Heart left ventricle (tissue), 16 donors: ENCODE results near the gene SHANK3. TPM values are rescaled to one million over a fixed set of nuclear protein-coding genes. Genes with fewer than 3 reads are reported as not detected.
A peak's percentile ranks its signal among the peaks of the same experiment; 100 is the strongest.

Experiments used
- ATAC-seq, 4 donors: fragments of 200-7000 bp; cut with Tn5 transposase; one replicate each; pipeline ENCODE4 v1.9.1; 2020 to 2022; ENCODE audit warnings: moderate library complexity in 4 of 4, mild to moderate bottlenecking in 3 of 4, moderate number of reproducible peaks in 1 of 4
- DNase-seq, 5 donors: peaks; one replicate each; pipeline ENCODE4 v3.0.0-alpha.2; 2020
- H3K27ac ChIP-seq, 12 donors: fragments of 200-600 bp; sonication (generic) in 4 of 12; one replicate each; pipeline versions ENCODE4 v1.5.0 to v1.8.0; 2016 to 2022; ENCODE audit warnings: mild to moderate bottlenecking in 2 of 12
- H3K27me3 ChIP-seq, 9 donors: fragments of 200-600 bp; sonication (generic) in 2 of 9; one replicate each; pipeline versions ENCODE4 v1.5.1 to v1.8.0; 2016 to 2022; ENCODE audit warnings: mild to moderate bottlenecking in 3 of 9
- H3K36me3 ChIP-seq, 9 donors: fragments of 200-600 bp; sonication (generic) in 2 of 9; one replicate each; pipeline versions ENCODE4 v1.5.0 to v1.8.0; 2018 to 2022; ENCODE audit warnings: mild to moderate bottlenecking in 2 of 9
- H3K4me1 ChIP-seq, 12 donors: fragments of 200-600 bp; sonication (generic) in 4 of 12; one replicate each; pipeline versions ENCODE4 v1.5.0 to v1.8.0; 2016 to 2022; ENCODE audit warnings: mild to moderate bottlenecking in 3 of 12
- H3K4me3 ChIP-seq, 12 donors: fragments of 200-600 bp; sonication (generic) in 4 of 12; one replicate each; pipeline versions ENCODE4 v1.5.0 to v1.8.0; 2017 to 2022; ENCODE audit warnings: mild to moderate bottlenecking in 9 of 12, moderate library complexity in 4 of 12
- H3K9me3 ChIP-seq, 12 donors: fragments of 200-600 bp; sonication (generic) in 4 of 12; one replicate each; pipeline versions ENCODE4 v1.5.0 to v1.8.0; 2016 to 2022; ENCODE audit warnings: mild to moderate bottlenecking in 1 of 12
- CTCF ChIP-seq, 12 donors: fragments of 200-600 bp; sonication (generic) in 4 of 12; IDR thresholded peaks; one replicate each; pipeline versions ENCODE4 v1.5.0 to v1.8.0; 2018 to 2022; ENCODE audit warnings: antibody characterized with exemption in 12 of 12, mild to moderate bottlenecking in 5 of 12
- POLR2A ChIP-seq, 2 donors: fragments of 450-650 bp; IDR thresholded peaks; one replicate each; pipeline ENCODE4 v1.6.1; 2017; ENCODE audit warnings: antibody characterized with exemption in 2 of 2, mild to moderate bottlenecking in 2 of 2, moderate library complexity in 2 of 2
- WGBS, 4 donors: extraction: QIAGEN DNeasy Blood & Tissue Kit in 2 of 4; methylation state at CpG; one replicate each; pipeline versions ENCODE4 v1.1.5 to v1.1.7; 2013 to 2018; 5-methylcytosine and 5-hydroxymethylcytosine counted together
- intact Hi-C, 10 donors: fragments of 100-400 bp; cut with DNase I; formaldehyde crosslinking; loops; one replicate each; pipeline versions ENCODE4 v1.11.1 to v1.14.2; 2022
- polyA plus RNA-seq, 2 donors: library from polyadenylated mRNA; stranded (reverse); fragments of 200-250 nt; gene quantifications; one replicate each; pipeline ENCODE4 v1.2.3, GENCODE V29; 2013
- total RNA-seq, 9 donors: library from RNA; depleted of rRNA in 2 of 9; stranded (reverse); fragments of >200 nt in 2 of 9; fragmentation: NEBNext Ultra II Directional in 3 of 9; extraction: Animal tissue kit (Norgen Biotek cat#: 25700) in 3 of 9; gene quantifications; one replicate each; pipeline versions ENCODE4 v1.1.0 to v1.2.4, GENCODE V29; 2016 to 2023
- donor health status: ischemic (EF 13 %, LVEDD 7.1; RV severe dilation, severe dysfunction).
- donor health status: healthy with polysubstance abuse.
- donor health status: DM: no; HTN: yes; CAD: no.
- donor health status: DM: no; HTN: no; CAD: no.
- donor health status: ischemic (EF 25% LVEDD 6.9; RV normal size, moderate dysfunction).
- donor health status: ischemic (EF 25% LVEDD 5.7; RV mildly dilated, moderate dysfunction).
- donor health status: healthy.
- donor health status: DM: yes; HTN: yes; CAD: no.
- donor health status: ischemic (EF 35%, LVEDD 5.7; RV mildly dilated, moderate dysfunction).
- donor health status: nonischemic (EF 11% LVEDD 7.7; RV severe dilation, severe dysfunction).
- donor health status: DM: yes; HTN: yes; CAD: no.
- donor health status: PGD.
- donor health status: ischemic (EF 29% LVEDD 5.4; RV normal size, mild dysfunction).
- donor health status: nonischemic (EF 23%, LVEDD 6.1; RV moderate dilation, normal function).

SHANK3 gene
- total and polyA plus RNA-seq, 11 donors, result 11.3 to 36.0 (median 21.9) TPM

- no peak overlapping the region for H3K4me3 ChIP-seq
- peaks cover 0 to 50% (median 17%) of the 10 kb centered on the region in 12 donors for H3K4me1 ChIP-seq
- no peaks in the 10 kb centered on the region for H3K9me3 ChIP-seq
- 92 to 98% (median 95%) methylated on average over 8 to 10 of the region's 10 CpGs for WGBS, 4 donors
- no peak overlapping the region for H3K27ac ChIP-seq
- intact Hi-C loops, result no loop called here
- TF ChIP-seq CTCF (IDR thresholded peaks at IDR 0.05) (no peak), POLR2A (IDR thresholded peaks at IDR 0.05) (no peak)
- peaks cover 0 to 25% (median 6%) of the 10 kb centered on the region in 9 donors for H3K27me3 ChIP-seq
- ATAC-seq, result no peak
- peaks cover 0 to 48% (median 9%) of the 10 kb centered on the region in 9 donors for H3K36me3 ChIP-seq
- no peak for DNase-seq
Measured at GRCh38 chr22:50718352-50718709, 45.7 kb downstream of the SHANK3 start.

- Histone ChIP-seq H3K36me3 (peaks cover 0 to 59% (median 16%) of the 10 kb centered on the region in 9 donors), H3K4me1 (peaks cover 0 to 39% (median 16%) of the 10 kb centered on the region in 12 donors), H3K27me3 (peaks cover 0 to 25% (median 6%) of the 10 kb centered on the region in 9 donors), H3K9me3 (no peaks in the 10 kb centered on the region), H3K27ac (no peak overlapping the region), H3K4me3 (peak overlapping the region in 1 of 12 donors; percentile 44)
- intact Hi-C loops, result no loop called here
- ATAC-seq (no peak), DNase-seq (no peak)
- no peak for TF ChIP-seq POLR2A (IDR thresholded peaks at IDR 0.05)
- TF ChIP-seq CTCF (IDR thresholded peaks at IDR 0.05), result no peak
- 34 to 46% (median 43%) methylated on average over 11 to 40 of the region's 40 CpGs for whole genome bisulfite sequencing, 4 donors
Measured at GRCh38 chr22:50719814-50720300, 47.2 kb downstream of the SHANK3 start.

GRCh38 chr22:50720301-50721256 lies 48.0 kb downstream of the SHANK3 start:
- no peaks in the 10 kb centered on the region for H3K9me3 ChIP-seq
- H3K27ac ChIP-seq, result no peak overlapping the region
- intact Hi-C loops, result no loop called here
- H3K4me3 ChIP-seq, result peak overlapping the region in 2 of 12 donors; percentile 24 to 44
- H3K27me3 ChIP-seq, result peaks cover 0 to 25% (median 6%) of the 10 kb centered on the region in 9 donors
- TF ChIP-seq CTCF (IDR thresholded peaks at IDR 0.05) (no peak), POLR2A (IDR thresholded peaks at IDR 0.05) (no peak)
- WGBS, 4 donors, result 37 to 50% (median 42%) methylated on average over 69 to 132 of the region's 132 CpGs
- H3K36me3 ChIP-seq, result peaks cover 0 to 62% (median 11%) of the 10 kb centered on the region in 9 donors
- DNase-seq (no peak), ATAC-seq (no peak)
- H3K4me1 ChIP-seq, result peaks cover 0 to 46% (median 16%) of the 10 kb centered on the region in 12 donors

- intact Hi-C loops, result no loop called here
- Histone ChIP-seq H3K4me3 (no peak overlapping the region), H3K27me3 (peaks cover 0 to 25% (median 6%) of the 10 kb centered on the region in 9 donors), H3K9me3 (no peaks in the 10 kb centered on the region), H3K27ac (no peak overlapping the region), H3K36me3 (peaks cover 0 to 70% (median 11%) of the 10 kb centered on the region in 9 donors), H3K4me1 (peaks cover 0 to 53% (median 17%) of the 10 kb centered on the region in 12 donors)
- DNase-seq (peak in 1 of 5 donors; percentile 54), ATAC-seq (no peak)
- WGBS, 4 donors, result 71 to 82% (median 79%) methylated on average over 30 to 32 of the region's 32 CpGs
- no peak for TF ChIP-seq CTCF (IDR thresholded peaks at IDR 0.05)
- no peak for TF ChIP-seq POLR2A (IDR thresholded peaks at IDR 0.05)
Measured at GRCh38 chr22:50721257-50721844, 48.7 kb downstream of the SHANK3 start.
